H54 (cell line): ENCODE results near the gene MAP4K2.
A peak's percentile ranks its signal among the peaks of the same experiment; 100 is the strongest.

ENCODE experiments used
- DNase-seq: peaks from one replicate; pipeline ENCODE4 v3.0.0; 2011; ENCODE audit warnings: low spot score, mixed read lengths; ENCODE audit not compliant: insufficient read length
- FAIRE-seq: peaks from 3 replicates; lab custom pipeline; 2011; peaks lifted over from hg19 to GRCh38; lab: Jason Lieb, UNC
- POLR2A ChIP-seq: IDR thresholded peaks from 2 replicates; pipeline ENCODE4 v1.6.1; 2011; ENCODE audit warnings: low read depth, mild to moderate bottlenecking, low read length

Gene MAP4K2

GRCh38 chr11:64842851-64843685, 40.1 kb upstream of the MAP4K2 start:
- FAIRE-seq, result no peak
- TF ChIP-seq POLR2A, result no peak
- DNase-seq, result peak; percentile 92

GRCh38 chr11:64842366-64842759, 39.3 kb upstream of the MAP4K2 start:
- TF ChIP-seq POLR2A, result no peak
- FAIRE-seq (no peak), DNase-seq (no peak)

- FAIRE-seq, result no peak
- no peak for TF ChIP-seq POLR2A
- no peak for DNase-seq
These were observed 38.8 kb upstream of the MAP4K2 start for GRCh38 chr11:64841592-64842365.

GRCh38 chr11:64839887-64840782, 37.1 kb upstream of the MAP4K2 start:
- no peak for FAIRE-seq
- TF ChIP-seq POLR2A, result no peak
- no peak for DNase-seq

GRCh38 chr11:64839335-64839734, 36.3 kb upstream of the MAP4K2 start:
- no peak for DNase-seq
- no peak for FAIRE-seq
- TF ChIP-seq POLR2A, result no peak

- no peak for FAIRE-seq
- no peak for TF ChIP-seq POLR2A
These were observed 35.8 kb upstream of the MAP4K2 start for GRCh38 chr11:64838600-64839334.

GRCh38 chr11:64837887-64838351, 34.9 kb upstream of the MAP4K2 start:
- no peak for TF ChIP-seq POLR2A
- DNase-seq (no peak), FAIRE-seq (no peak)

More at GRCh38 chr11:64838600-64839334, 35.8 kb upstream of the MAP4K2 start:
- DNase-seq, result no peak

- no peak for DNase-seq
- TF ChIP-seq POLR2A, result no peak
- no peak for FAIRE-seq
These were observed 33.5 kb upstream of the MAP4K2 start for GRCh38 chr11:64836448-64837072.

GRCh38 chr11:64835616-64836447, 32.8 kb upstream of the MAP4K2 start:
- FAIRE-seq (no peak), DNase-seq (no peak)
- no peak for TF ChIP-seq POLR2A

GRCh38 chr11:64834723-64835615, 32.0 kb upstream of the MAP4K2 start:
- TF ChIP-seq POLR2A, result 0 out of 2 replicates have a peak, but pooled peaks have one; percentile 14
- DNase-seq (peak; percentile 96), FAIRE-seq (peak; percentile 38)
